ENCODE results near the gene ARFGAP1.

GRCh38 chr20:63315240-63315689, 42.7 kb downstream of the ARFGAP1 start:
- TF ChIP-seq, protein P1, sequence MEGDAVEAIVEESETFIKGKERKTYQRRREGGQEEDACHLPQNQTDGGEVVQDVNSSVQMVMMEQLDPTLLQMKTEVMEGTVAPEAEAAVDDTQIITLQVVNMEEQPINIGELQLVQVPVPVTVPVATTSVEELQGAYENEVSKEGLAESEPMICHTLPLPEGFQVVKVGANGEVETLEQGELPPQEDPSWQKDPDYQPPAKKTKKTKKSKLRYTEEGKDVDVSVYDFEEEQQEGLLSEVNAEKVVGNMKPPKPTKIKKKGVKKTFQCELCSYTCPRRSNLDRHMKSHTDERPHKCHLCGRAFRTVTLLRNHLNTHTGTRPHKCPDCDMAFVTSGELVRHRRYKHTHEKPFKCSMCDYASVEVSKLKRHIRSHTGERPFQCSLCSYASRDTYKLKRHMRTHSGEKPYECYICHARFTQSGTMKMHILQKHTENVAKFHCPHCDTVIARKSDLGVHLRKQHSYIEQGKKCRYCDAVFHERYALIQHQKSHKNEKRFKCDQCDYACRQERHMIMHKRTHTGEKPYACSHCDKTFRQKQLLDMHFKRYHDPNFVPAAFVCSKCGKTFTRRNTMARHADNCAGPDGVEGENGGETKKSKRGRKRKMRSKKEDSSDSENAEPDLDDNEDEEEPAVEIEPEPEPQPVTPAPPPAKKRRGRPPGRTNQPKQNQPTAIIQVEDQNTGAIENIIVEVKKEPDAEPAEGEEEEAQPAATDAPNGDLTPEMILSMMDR (IDR thresholded peaks at IDR 0.05; ENCODE audit: low read depth, low read length, poor library complexity, severe bottlenecking), result no peak
- no peak for TF ChIP-seq EZH2phosphoT487 (IDR thresholded peaks at IDR 0.05; ENCODE audit: borderline replicate concordance, low read length)

All from DOHH2 (cell line).